22Rv1 (cell line): ENCODE data around the gene OVOL2.

Experiments
- ZFX ChIP-seq: fragments of 450-650 bp; IDR thresholded peaks from 2 replicates; pipeline ENCODE4 v1.6.1; 2017; ENCODE audit warnings: antibody characterized with exemption, borderline replicate concordance
- TF ChIP-seq, protein P1 (sequence below): fragments of 450-650 bp; IDR thresholded peaks from 2 replicates; pipeline ENCODE4 v1.5.1; 2017; ENCODE audit warnings: mild to moderate bottlenecking

DNA sequence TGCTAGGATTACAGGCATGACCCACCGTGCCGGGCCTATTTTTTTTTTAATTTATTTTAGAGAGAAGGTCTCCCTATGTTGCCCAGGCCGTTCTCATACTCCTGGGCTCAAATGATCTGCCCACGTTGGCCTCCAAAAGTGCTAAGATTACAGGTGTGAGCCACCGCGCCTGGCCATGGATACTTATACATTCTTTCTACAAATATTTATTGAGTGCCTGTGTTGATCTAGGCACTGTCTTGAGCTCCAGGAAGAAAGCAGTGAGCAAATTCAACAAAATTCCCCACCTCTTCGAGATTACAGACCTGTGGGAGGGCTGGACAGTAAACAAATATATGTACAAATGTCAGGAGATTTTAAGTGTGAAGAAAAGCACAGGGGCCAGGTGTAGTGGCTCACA is 51.0 kb downstream of the OVOL2 start:
- TF ChIP-seq, protein P1, sequence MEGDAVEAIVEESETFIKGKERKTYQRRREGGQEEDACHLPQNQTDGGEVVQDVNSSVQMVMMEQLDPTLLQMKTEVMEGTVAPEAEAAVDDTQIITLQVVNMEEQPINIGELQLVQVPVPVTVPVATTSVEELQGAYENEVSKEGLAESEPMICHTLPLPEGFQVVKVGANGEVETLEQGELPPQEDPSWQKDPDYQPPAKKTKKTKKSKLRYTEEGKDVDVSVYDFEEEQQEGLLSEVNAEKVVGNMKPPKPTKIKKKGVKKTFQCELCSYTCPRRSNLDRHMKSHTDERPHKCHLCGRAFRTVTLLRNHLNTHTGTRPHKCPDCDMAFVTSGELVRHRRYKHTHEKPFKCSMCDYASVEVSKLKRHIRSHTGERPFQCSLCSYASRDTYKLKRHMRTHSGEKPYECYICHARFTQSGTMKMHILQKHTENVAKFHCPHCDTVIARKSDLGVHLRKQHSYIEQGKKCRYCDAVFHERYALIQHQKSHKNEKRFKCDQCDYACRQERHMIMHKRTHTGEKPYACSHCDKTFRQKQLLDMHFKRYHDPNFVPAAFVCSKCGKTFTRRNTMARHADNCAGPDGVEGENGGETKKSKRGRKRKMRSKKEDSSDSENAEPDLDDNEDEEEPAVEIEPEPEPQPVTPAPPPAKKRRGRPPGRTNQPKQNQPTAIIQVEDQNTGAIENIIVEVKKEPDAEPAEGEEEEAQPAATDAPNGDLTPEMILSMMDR, result no peak
- no peak for TF ChIP-seq ZFX
